HepG2 (cell line): Measurements from ENCODE around the gene ZNF385B. TPM values are rescaled to one million over a fixed set of nuclear protein-coding genes. Genes with fewer than 3 reads are reported as not detected.

Experiments
- ATAC-seq: fragments of 200-7000 bp; cut with Tn5 transposase; 3 replicates; pipeline ENCODE4 v1.9.1; 2020; ENCODE audit warnings: mild to moderate bottlenecking, moderate library complexity
- BruUV-seq: library from RNA; stranded (reverse); fragments of 400-500 nt; replicated peaks from 2 replicates; lab custom pipeline; 2021; lab: Mats Ljungman, UMichigan
- CTCF ChIA-PET: fragments of 300-600 bp; formaldehyde crosslinking; extraction: SDS; loops from one replicate; lab custom pipeline; 2021; ENCODE audit warnings: low total read pairs, inconsistent platforms, low intra/inter-chr PET ratio; lab: Yijun Ruan, JAX
- POLR2A ChIA-PET: fragments of 350-600 bp; sonication (Branson Sonifier 250); formaldehyde crosslinking; loops from one replicate; lab custom pipeline; 2020; ENCODE audit warnings: antibody characterized with exemption, inconsistent platforms; lab: Yijun Ruan, JAX
- DNase-seq: peaks from one replicate; pipeline ENCODE4 v3.0.0-alpha.2; 2015; ENCODE audit warnings: low spot score
- FAIRE-seq: peaks from 3 replicates; lab custom pipeline; 2011; peaks lifted over from hg19 to GRCh38; lab: Jason Lieb, UNC
- H2AFZ ChIP-seq: one replicate; pipeline ENCODE4 v1.6.1; 2011; ENCODE audit warnings: low read length, inconsistent platforms
- H3K27ac ChIP-seq: fragments of 300-600 bp; 3 replicates; pipeline ENCODE4 v1.8.0; 2011; ENCODE audit warnings: mixed run types, mild to moderate bottlenecking, mixed read lengths, low read length, inconsistent platforms; ENCODE audit not compliant: insufficient read depth; ENCODE audit errors: extremely low read length
- H3K27me3 ChIP-seq, 2 experiments: fragments of 200-600 bp in 1 of 2; 2 replicates in 1 of 2; 3 replicates in 1 of 2; pipeline versions ENCODE4 v1.6.0 to v1.8.0; 2011; ENCODE audit warnings: low read length in 2 of 2, mild to moderate bottlenecking in 2 of 2, moderate library complexity in 2 of 2, inconsistent platforms in 1 of 2; ENCODE audit not compliant: insufficient read depth in 2 of 2, control insufficient read depth in 1 of 2
- H3K36me3 ChIP-seq, 2 experiments: fragments of 200-600 bp in 1 of 2; replicated peaks in 1 of 2; 2 replicates in 1 of 2; 3 replicates in 1 of 2; pipeline versions ENCODE4 v1.5.1 to v1.8.0; 2011; ENCODE audit warnings: low read length in 2 of 2, inconsistent platforms in 1 of 2; ENCODE audit not compliant: insufficient read depth in 2 of 2, control insufficient read depth in 1 of 2
- H3K4me1 ChIP-seq: 2 replicates; pipeline ENCODE4 v1.5.1; 2012; ENCODE audit warnings: low read length, inconsistent platforms; ENCODE audit not compliant: insufficient read depth
- H3K4me2 ChIP-seq: 2 replicates; pipeline ENCODE4 v1.6.0; 2011; ENCODE audit warnings: low read depth, low read length, inconsistent platforms
- H3K4me3 ChIP-seq, 3 experiments: fragments of 200-600 bp in 1 of 3; sonication (generic), shearing (Covaris generic) in 1 of 3; replicated peaks in 1 of 3; 2 replicates each; pipeline ENCODE4 v1.5.1; 2011 to 2016; ENCODE audit warnings: low read length in 3 of 3, inconsistent platforms in 2 of 3, low read depth in 2 of 3, mild to moderate bottlenecking in 2 of 3, control low read depth in 1 of 3, mixed read lengths in 1 of 3; ENCODE audit not compliant: insufficient read depth in 1 of 3
- H3K79me2 ChIP-seq: one replicate; pipeline ENCODE4 v1.6.1; 2011; ENCODE audit warnings: low read length, inconsistent platforms; ENCODE audit not compliant: insufficient read depth
- H3K9ac ChIP-seq: 2 replicates; pipeline ENCODE4 v1.6.0; 2011; ENCODE audit warnings: mild to moderate bottlenecking, low read depth, low read length, inconsistent platforms; ENCODE audit not compliant: insufficient read depth
- H3K9me3 ChIP-seq: 2 replicates; pipeline ENCODE4 v1.5.1; 2012; ENCODE audit warnings: mild to moderate bottlenecking, low read length
- H4K20me1 ChIP-seq: 2 replicates; pipeline ENCODE4 v1.6.0; 2011; ENCODE audit warnings: inconsistent platforms, mild to moderate bottlenecking, low read length, moderate library complexity; ENCODE audit not compliant: insufficient read depth
- ZSCAN30 ChIP-seq: sonication (generic); formaldehyde crosslinking; IDR thresholded peaks from 2 replicates; pipeline ENCODE4 v1.5.0; 2020; ENCODE audit warnings: mild to moderate bottlenecking, missing genetic modification reagents
- WGBS: methylation state at CpG from one replicate; pipeline ENCODE4 v1.1.6; 2017; ENCODE audit warnings: low lambda C conversion rate; 5-methylcytosine and 5-hydroxymethylcytosine counted together
- in situ Hi-C: cut with HindIII; loops from 2 replicates; pipeline ENCODE4 v1.10.0; 2017; ENCODE audit warnings: low pct_unique_long_range_greater_than_20kb; ENCODE audit not compliant: extremely low pct_ligation_motif_present
- intact Hi-C: fragments of 100-400 bp; cut with micrococcal nuclease; formaldehyde crosslinking; loops from one replicate; pipeline ENCODE4 v1.10.0; 2022; ENCODE audit not compliant: unreplicated experiment
- polyA plus RNA-seq, 8 experiments: library from polyadenylated mRNA; depleted of rRNA in 3 of 8; stranded (reverse) in 7 of 8; unstranded in 1 of 8; fragments of >200 nt; fragmentation: Illumina TruSeq in 4 of 8; extraction: Trizol in 4 of 8; gene quantifications; 2 replicates each; pipeline versions ENCODE4 v1.2.1 to v1.2.3, GENCODE V29; 2011 to 2016; ENCODE audit warnings: low read depth in 4 of 8, missing spikeins in 1 of 8, mixed read lengths in 1 of 8; ENCODE audit not compliant: insufficient read depth in 1 of 8
- total RNA-seq, 5 experiments: library from RNA; depleted of rRNA; stranded (reverse); fragments of >200 nt; fragmentation: Illumina TruSeq; extraction: Trizol; gene quantifications; 2 replicates each; pipeline ENCODE4 v1.2.3, GENCODE V29; 2016; ENCODE audit warnings: low read depth in 1 of 5
- TF ChIP-seq, protein P1 (sequence below): sonication (generic); formaldehyde crosslinking; IDR thresholded peaks from 2 replicates; pipeline ENCODE4 v1.8.1; 2022; ENCODE audit warnings: mild to moderate bottlenecking, missing genetic modification reagents
- TF ChIP-seq, protein P2 (sequence below): sonication (generic); formaldehyde crosslinking; IDR thresholded peaks from 2 replicates; pipeline ENCODE4 v1.5.0; 2020; ENCODE audit warnings: mild to moderate bottlenecking, missing genetic modification reagents, borderline replicate concordance
- TF ChIP-seq, protein P3 (sequence below): sonication (generic); formaldehyde crosslinking; IDR thresholded peaks from 2 replicates; pipeline ENCODE4 v1.4.0; 2020; ENCODE audit warnings: missing genetic modification reagents

ZNF385B gene
- total and polyA plus RNA-seq, 2 of the 13 experiments (the other 11 are each of a cell fraction or from before 2014, with no cell fraction given) = 3.3 to 6.7 TPM

DNA sequence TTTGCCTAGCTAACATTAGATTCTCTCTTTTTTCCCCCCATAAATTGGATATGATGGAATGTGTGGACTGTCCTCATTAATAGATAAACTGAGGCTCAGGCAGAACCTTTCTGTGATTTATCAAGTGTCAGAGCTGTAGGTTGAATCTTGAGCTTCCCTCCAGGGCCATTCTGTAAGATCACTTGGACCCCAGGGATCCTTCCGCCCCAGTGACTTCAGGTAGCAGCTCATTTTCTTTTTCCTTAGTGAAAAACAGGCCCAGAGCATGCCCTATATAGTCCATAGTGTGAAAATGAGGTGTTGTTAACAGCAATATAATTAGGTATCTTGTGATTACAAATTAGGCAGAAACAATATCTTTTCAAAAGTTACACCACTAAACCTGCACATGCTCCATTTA is 269.7 kb downstream of the ZNF385B start (continued):
- TF ChIP-seq, protein P1, sequence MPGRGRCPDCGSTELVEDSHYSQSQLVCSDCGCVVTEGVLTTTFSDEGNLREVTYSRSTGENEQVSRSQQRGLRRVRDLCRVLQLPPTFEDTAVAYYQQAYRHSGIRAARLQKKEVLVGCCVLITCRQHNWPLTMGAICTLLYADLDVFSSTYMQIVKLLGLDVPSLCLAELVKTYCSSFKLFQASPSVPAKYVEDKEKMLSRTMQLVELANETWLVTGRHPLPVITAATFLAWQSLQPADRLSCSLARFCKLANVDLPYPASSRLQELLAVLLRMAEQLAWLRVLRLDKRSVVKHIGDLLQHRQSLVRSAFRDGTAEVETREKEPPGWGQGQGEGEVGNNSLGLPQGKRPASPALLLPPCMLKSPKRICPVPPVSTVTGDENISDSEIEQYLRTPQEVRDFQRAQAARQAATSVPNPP (CRISPR knock-in tag) = no peak
- TF ChIP-seq, protein P2, sequence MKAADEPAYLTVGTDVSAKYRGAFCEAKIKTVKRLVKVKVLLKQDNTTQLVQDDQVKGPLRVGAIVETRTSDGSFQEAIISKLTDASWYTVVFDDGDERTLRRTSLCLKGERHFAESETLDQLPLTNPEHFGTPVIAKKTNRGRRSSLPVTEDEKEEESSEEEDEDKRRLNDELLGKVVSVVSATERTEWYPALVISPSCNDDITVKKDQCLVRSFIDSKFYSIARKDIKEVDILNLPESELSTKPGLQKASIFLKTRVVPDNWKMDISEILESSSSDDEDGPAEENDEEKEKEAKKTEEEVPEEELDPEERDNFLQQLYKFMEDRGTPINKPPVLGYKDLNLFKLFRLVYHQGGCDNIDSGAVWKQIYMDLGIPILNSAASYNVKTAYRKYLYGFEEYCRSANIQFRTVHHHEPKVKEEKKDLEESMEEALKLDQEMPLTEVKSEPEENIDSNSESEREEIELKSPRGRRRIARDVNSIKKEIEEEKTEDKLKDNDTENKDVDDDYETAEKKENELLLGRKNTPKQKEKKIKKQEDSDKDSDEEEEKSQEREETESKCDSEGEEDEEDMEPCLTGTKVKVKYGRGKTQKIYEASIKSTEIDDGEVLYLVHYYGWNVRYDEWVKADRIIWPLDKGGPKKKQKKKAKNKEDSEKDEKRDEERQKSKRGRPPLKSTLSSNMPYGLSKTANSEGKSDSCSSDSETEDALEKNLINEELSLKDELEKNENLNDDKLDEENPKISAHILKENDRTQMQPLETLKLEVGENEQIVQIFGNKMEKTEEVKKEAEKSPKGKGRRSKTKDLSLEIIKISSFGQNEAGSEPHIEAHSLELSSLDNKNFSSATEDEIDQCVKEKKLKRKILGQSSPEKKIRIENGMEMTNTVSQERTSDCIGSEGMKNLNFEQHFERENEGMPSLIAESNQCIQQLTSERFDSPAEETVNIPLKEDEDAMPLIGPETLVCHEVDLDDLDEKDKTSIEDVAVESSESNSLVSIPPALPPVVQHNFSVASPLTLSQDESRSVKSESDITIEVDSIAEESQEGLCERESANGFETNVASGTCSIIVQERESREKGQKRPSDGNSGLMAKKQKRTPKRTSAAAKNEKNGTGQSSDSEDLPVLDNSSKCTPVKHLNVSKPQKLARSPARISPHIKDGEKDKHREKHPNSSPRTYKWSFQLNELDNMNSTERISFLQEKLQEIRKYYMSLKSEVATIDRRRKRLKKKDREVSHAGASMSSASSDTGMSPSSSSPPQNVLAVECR (CRISPR knock-in tag) = no peak

DNA sequence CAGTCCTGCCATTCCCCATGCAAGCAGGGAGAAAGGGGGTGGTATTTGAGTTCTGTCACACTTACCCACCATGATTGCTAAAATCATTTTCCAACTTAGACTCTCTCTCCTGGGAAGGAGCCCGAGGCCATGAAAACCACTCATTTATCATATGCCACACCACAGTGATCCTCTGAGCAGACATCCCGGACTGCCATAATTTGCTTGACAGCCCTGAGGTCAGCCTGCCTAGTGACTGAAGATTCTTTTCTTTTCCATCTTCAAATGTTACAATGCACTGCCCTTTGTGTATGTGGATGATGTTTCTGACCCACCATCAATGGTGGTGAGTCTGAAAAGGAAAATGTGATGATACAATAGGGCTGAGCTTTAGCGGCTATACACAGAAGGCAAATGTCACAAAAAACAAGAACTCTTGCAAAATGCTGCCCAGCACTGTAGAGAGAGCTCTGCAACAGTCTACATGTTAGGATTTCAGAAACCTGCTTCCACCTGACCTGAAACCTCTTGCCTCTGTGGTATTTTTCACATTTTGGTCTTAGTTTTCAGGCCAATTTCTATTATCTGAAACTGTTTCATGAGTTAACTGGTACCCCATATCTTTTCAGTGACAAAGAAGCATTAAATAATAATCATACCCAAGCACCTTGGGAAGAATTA is 272.8 kb downstream of the ZNF385B start:
- Histone ChIP-seq H3K27ac (no peak overlapping the region), H3K36me3 (no peaks in the 10 kb centered on the region), H3K9me3 (no peaks in the 10 kb centered on the region), H3K79me2 (no peaks in the 10 kb centered on the region), H4K20me1 (no peaks in the 10 kb centered on the region), H3K4me3 (no peak overlapping the region), H3K9ac (no peak overlapping the region), H3K4me1 (peaks cover 12% of the 10 kb centered on the region)
- FAIRE-seq = no peak
- CTCF ChIA-PET = no interaction called here
- in situ Hi-C loops = loop anchor here (10.0 kb wide), 1 partner anchor 164 kb away; no protein-coding TSS in a partner anchor
- TF ChIP-seq, protein P3, sequence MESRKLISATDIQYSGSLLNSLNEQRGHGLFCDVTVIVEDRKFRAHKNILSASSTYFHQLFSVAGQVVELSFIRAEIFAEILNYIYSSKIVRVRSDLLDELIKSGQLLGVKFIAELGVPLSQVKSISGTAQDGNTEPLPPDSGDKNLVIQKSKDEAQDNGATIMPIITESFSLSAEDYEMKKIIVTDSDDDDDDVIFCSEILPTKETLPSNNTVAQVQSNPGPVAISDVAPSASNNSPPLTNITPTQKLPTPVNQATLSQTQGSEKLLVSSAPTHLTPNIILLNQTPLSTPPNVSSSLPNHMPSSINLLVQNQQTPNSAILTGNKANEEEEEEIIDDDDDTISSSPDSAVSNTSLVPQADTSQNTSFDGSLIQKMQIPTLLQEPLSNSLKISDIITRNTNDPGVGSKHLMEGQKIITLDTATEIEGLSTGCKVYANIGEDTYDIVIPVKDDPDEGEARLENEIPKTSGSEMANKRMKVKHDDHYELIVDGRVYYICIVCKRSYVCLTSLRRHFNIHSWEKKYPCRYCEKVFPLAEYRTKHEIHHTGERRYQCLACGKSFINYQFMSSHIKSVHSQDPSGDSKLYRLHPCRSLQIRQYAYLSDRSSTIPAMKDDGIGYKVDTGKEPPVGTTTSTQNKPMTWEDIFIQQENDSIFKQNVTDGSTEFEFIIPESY (CRISPR knock-in tag) = 0 out of 2 replicates have a peak, but pooled peaks have one; percentile 14
- TF ChIP-seq ZSCAN30 (CRISPR knock-in tag) = no peak
- TF ChIP-seq, all 625 proteins: peak for 1
- Histone ChIP-seq H2AFZ (peak overlapping the region; percentile 8), H3K27me3 (no peaks in the 10 kb centered on the region), H3K4me2 (no peak overlapping the region)
- ATAC-seq (no peak), DNase-seq (no peak)
- no TSS peak for BruUV-seq
- WGBS = 92% methylated on average over 3 of the region's 3 CpGs
- intact Hi-C loops = no loop called here
- POLR2A ChIA-PET = no interaction called here
